A549 (cell line): ENCODE results near the gene MYOG. TPM values are rescaled to one million over a fixed set of nuclear protein-coding genes. Genes with fewer than 3 reads are reported as not detected.

ENCODE experiments used
- ATAC-seq, 2 experiments: fragments of 200-7000 bp in 1 of 2; fragments of >200 bp in 1 of 2; cut with Nextera tagmentation in 1 of 2; cut with Tn5 transposase in 1 of 2; 3 replicates each; pipeline versions ENCODE4 v1.8.0 to v1.9.1; 2018 to 2020; ENCODE audit warnings: mild to moderate bottlenecking in 1 of 2, moderate library complexity in 1 of 2
- CTCF ChIA-PET: fragments of 300-600 bp; sonication (Branson Sonifier 250); formaldehyde crosslinking; extraction: SDS; loops from one replicate; lab custom pipeline; 2021; ENCODE audit warnings: antibody characterized with exemption, inconsistent platforms; lab: Yijun Ruan, JAX
- POLR2A ChIA-PET: fragments of 350-600 bp; formaldehyde crosslinking; extraction: SDS; loops from one replicate; lab custom pipeline; 2021; ENCODE audit warnings: antibody characterized with exemption, inconsistent platforms; lab: Yijun Ruan, JAX
- DNase-seq, 2 experiments: peaks; one replicate each; pipeline versions ENCODE4 v3.0.0 to v3.0.0-alpha.2; 2011 to 2016; ENCODE audit warnings: low read depth in 1 of 2, low spot score in 1 of 2
- FAIRE-seq: peaks from 2 replicates; lab custom pipeline; 2011; peaks lifted over from hg19 to GRCh38; lab: Jason Lieb, UNC
- H3K27ac ChIP-seq, 2 experiments: fragments of >200 bp; sonication (Bioruptor Twin); formaldehyde crosslinking; 3 replicates each; pipeline ENCODE4 v1.5.1; 2016 to 2017
- H3K4me1 ChIP-seq: fragments of >200 bp; sonication (Bioruptor Twin); formaldehyde crosslinking; 3 replicates; pipeline ENCODE4 v1.6.1; 2016
- H3K4me2 ChIP-seq: fragments of >200 bp; sonication (Bioruptor Twin); formaldehyde crosslinking; 3 replicates; pipeline ENCODE4 v1.6.1; 2016
- H3K4me3 ChIP-seq: fragments of >200 bp; sonication (Bioruptor Twin); formaldehyde crosslinking; 3 replicates; pipeline ENCODE4 v1.5.1; 2016
- H3K9me3 ChIP-seq: fragments of >200 bp; sonication (Bioruptor Twin); formaldehyde crosslinking; 3 replicates; pipeline ENCODE4 v1.6.1; 2016
- BHLHE40 ChIP-seq: IDR thresholded peaks from 2 replicates; pipeline ENCODE4 v1.6.1; 2012; ENCODE audit warnings: low read depth, low read length, inconsistent platforms
- CEBPB ChIP-seq, 2 experiments: fragments of >200 bp in 1 of 2; sonication (Bioruptor Twin) in 1 of 2; formaldehyde crosslinking in 1 of 2; IDR thresholded peaks; 2 replicates each; pipeline ENCODE4 v1.6.1; 2012 to 2016
- CHD4 ChIP-seq: fragments of 200-600 bp; sonication (generic); IDR thresholded peaks from 2 replicates; pipeline ENCODE4 v1.6.1; 2016; ENCODE audit warnings: antibody characterized with exemption, mild to moderate bottlenecking, borderline replicate concordance
- EHF ChIP-seq: fragments of 250-450 bp; sonication (Bioruptor Pico); IDR thresholded peaks from 2 replicates; pipeline ENCODE4 v1.5.0; 2020; ENCODE audit warnings: mild to moderate bottlenecking
- EHMT2 ChIP-seq: fragments of 200-600 bp; sonication (generic); IDR thresholded peaks from 2 replicates; pipeline ENCODE4 v1.6.1; 2016; ENCODE audit warnings: antibody characterized with exemption, low read depth, mild to moderate bottlenecking, moderate library complexity
- EP300 ChIP-seq, 2 experiments: fragments of >200 bp; sonication (Bioruptor Twin); formaldehyde crosslinking; IDR thresholded peaks; 2 replicates in 1 of 2; 3 replicates in 1 of 2; pipeline ENCODE4 v1.6.1; 2016 to 2017
- ESRRA ChIP-seq: fragments of 150-350 bp; IDR thresholded peaks from 2 replicates; pipeline ENCODE4 v1.6.1; 2014; ENCODE audit warnings: mild to moderate bottlenecking, low read length, borderline replicate concordance
- FOSL2 ChIP-seq, 2 experiments: fragments of 450-650 bp in 1 of 2; fragments of >200 bp in 1 of 2; sonication (Bioruptor Twin) in 1 of 2; formaldehyde crosslinking; IDR thresholded peaks; 2 replicates each; pipeline versions ENCODE4 v1.5.0 to v1.6.1; 2016 to 2020; ENCODE audit warnings: mild to moderate bottlenecking in 1 of 2, moderate library complexity in 1 of 2
- GATA3 ChIP-seq: IDR thresholded peaks from 2 replicates; pipeline ENCODE4 v1.6.1; 2012; ENCODE audit warnings: borderline replicate concordance
- HOXA7 ChIP-seq: fragments of 250-450 bp; sonication (Bioruptor Pico); IDR thresholded peaks from 2 replicates; pipeline ENCODE4 v1.5.0; 2020; ENCODE audit warnings: mild to moderate bottlenecking, moderate library complexity
- JUN ChIP-seq, 2 experiments: fragments of >200 bp; sonication (Bioruptor Twin); formaldehyde crosslinking; IDR thresholded peaks; 2 replicates in 1 of 2; 3 replicates in 1 of 2; pipeline ENCODE4 v1.6.1; 2016 to 2017
- JUNB ChIP-seq: fragments of >200 bp; sonication (Bioruptor Twin); formaldehyde crosslinking; IDR thresholded peaks from 2 replicates; pipeline ENCODE4 v1.6.1; 2016
- NFE2L2 ChIP-seq: fragments of 150-350 bp; conservative IDR thresholded peaks from 2 replicates; pipeline ENCODE4 v1.6.1; 2014; ENCODE audit warnings: low read length
- PHF8 ChIP-seq: fragments of 200-600 bp; sonication (generic); IDR thresholded peaks from 2 replicates; pipeline ENCODE4 v1.6.1; 2016; ENCODE audit warnings: low read depth, mild to moderate bottlenecking, antibody characterized with exemption, moderate library complexity, borderline replicate concordance
- POLR2A ChIP-seq: IDR thresholded peaks from 2 replicates; pipeline ENCODE4 v1.6.1; 2012; ENCODE audit warnings: mild to moderate bottlenecking, low read length
- POLR2AphosphoS2 ChIP-seq: conservative IDR thresholded peaks from 2 replicates; pipeline ENCODE4 v1.6.1; 2012; ENCODE audit warnings: low read length, improper control_type of control experiment, inconsistent platforms
- RAD21 ChIP-seq, 2 experiments: fragments of >200 bp in 1 of 2; sonication (Bioruptor Twin) in 1 of 2; formaldehyde crosslinking in 1 of 2; IDR thresholded peaks in 1 of 2; conservative IDR thresholded peaks in 1 of 2; 2 replicates in 1 of 2; 3 replicates in 1 of 2; pipeline ENCODE4 v1.6.1; 2012 to 2018; ENCODE audit warnings: inconsistent platforms in 1 of 2
- RARB ChIP-seq: fragments of 250-450 bp; sonication (Bioruptor Pico); IDR thresholded peaks from 2 replicates; pipeline ENCODE4 v1.8.0; 2021; ENCODE audit warnings: mild to moderate bottlenecking, moderate library complexity
- RNF2 ChIP-seq: fragments of 200-600 bp; sonication (generic); IDR thresholded peaks from 2 replicates; pipeline ENCODE4 v1.6.1; 2016; ENCODE audit warnings: low read depth, mild to moderate bottlenecking, antibody characterized with exemption, moderate library complexity, borderline replicate concordance
- SREBF2 ChIP-seq: fragments of 450-650 bp; IDR thresholded peaks from 2 replicates; pipeline ENCODE4 v1.6.1; 2014; ENCODE audit warnings: mild to moderate bottlenecking, moderate library complexity
- TFCP2L1 ChIP-seq: fragments of 250-450 bp; sonication (Bioruptor Pico); IDR thresholded peaks from 2 replicates; pipeline ENCODE4 v1.5.0; 2021; ENCODE audit warnings: mild to moderate bottlenecking
- ZC3H11A ChIP-seq: fragments of 450-650 bp; IDR thresholded peaks from 2 replicates; pipeline ENCODE4 v1.6.1; 2014; ENCODE audit warnings: antibody characterized with exemption, mild to moderate bottlenecking
- ZFP36 ChIP-seq: fragments of 450-650 bp; IDR thresholded peaks from 2 replicates; pipeline ENCODE4 v1.6.1; 2014; ENCODE audit warnings: borderline replicate concordance; ENCODE audit not compliant: partially characterized antibody
- ZNF302 ChIP-seq: fragments of 250-450 bp; sonication (Bioruptor Pico); IDR thresholded peaks from 2 replicates; pipeline ENCODE4 v1.9.0; 2021; ENCODE audit warnings: inconsistent platforms, mild to moderate bottlenecking, moderate library complexity
- WGBS: methylation state at CpG from one replicate; pipeline ENCODE4 v1.1.6; 2017; ENCODE audit errors: missing lambda C conversion rate; 5-methylcytosine and 5-hydroxymethylcytosine counted together
- polyA plus RNA-seq, 4 experiments: library from polyadenylated mRNA; depleted of rRNA in 3 of 4; stranded (reverse); fragments of >200 nt; fragmentation: RNase III in 1 of 4; extraction: RNeasy Plus Mini Kit Qiagen cat#74134 plus additional on column Dnase treatment in 1 of 4; gene quantifications; 2 replicates in 3 of 4; 3 replicates in 1 of 4; pipeline ENCODE4 v1.2.3, GENCODE V29; 2011 to 2017
- TF ChIP-seq, protein P1 (sequence below): IDR thresholded peaks from 2 replicates; pipeline ENCODE4 v1.6.1; 2012
- TF ChIP-seq, protein P2 (sequence below): fragments of >200 bp; sonication (Bioruptor Twin); formaldehyde crosslinking; IDR thresholded peaks from 3 replicates; pipeline ENCODE4 v1.5.1; 2016
- TF ChIP-seq, protein P3 (sequence below): fragments of >200 bp; sonication (Bioruptor Twin); formaldehyde crosslinking; IDR thresholded peaks from 3 replicates; pipeline ENCODE4 v1.6.1; 2016
- TF ChIP-seq, protein P4 (sequence below): fragments of 450-650 bp; IDR thresholded peaks from 2 replicates; pipeline ENCODE4 v1.6.1; 2014; ENCODE audit warnings: antibody characterized with exemption

The MYOG gene
- polyA plus RNA-seq, 2 of the 4 experiments (the other 2 are of a cell fraction), result not detected

DNA sequence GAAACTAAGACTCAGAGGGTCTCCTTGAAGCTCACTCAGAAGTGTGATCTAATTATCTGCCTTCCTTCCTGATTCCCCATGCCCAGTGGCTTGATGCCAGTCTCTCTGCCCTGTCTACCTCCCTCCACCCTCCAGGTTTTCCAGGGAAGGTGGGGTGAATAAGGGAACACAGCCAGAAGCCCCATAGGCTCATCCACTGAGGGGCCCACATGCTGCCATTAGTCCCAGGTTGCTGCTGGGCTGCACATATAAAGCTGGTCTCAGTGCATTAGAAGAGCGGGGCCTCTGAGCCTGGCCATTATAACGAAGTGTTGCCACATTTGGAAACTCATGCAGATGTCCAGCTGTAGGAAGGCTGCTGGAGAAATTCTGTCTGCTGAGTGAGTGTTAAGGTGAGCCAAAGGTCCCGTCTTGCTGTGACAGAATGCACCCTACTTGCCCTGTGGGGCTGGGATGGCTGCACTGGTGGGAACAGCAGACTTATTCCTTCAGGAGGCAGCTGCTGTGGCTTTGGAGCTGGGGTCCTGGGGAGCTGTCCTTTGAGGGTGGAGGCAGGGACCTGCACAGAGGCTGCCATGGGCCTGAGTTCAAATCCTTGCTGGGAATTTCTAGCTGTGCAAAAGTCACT is 44.7 kb upstream of the MYOG start:
- CTCF ChIA-PET, result interaction anchor here (0.5 to 9.0 kb wide), 10 partner anchors 8 to 530 kb away, joined by 3 to 91 read pairs (median 5); no protein-coding TSS in a partner anchor
- Histone ChIP-seq H3K27ac (no peak overlapping the region), H3K4me1 (peaks cover 31% of the 10 kb centered on the region; the same call in 2 of the 3 replicates), H3K9me3 (no peaks in the 10 kb centered on the region), H3K4me2 (no peak overlapping the region), H3K4me3 (no peak overlapping the region)
- DNase-seq, result no peak
- 88% methylated on average over 3 of the region's 3 CpGs for WGBS
- POLR2A ChIA-PET, result no interaction called here
- ATAC-seq, result no peak
- FAIRE-seq, result no peak
- TF ChIP-seq CHD4, result no peak
- TF ChIP-seq TFCP2L1, result no peak
- TF ChIP-seq CEBPB (IDR thresholded peaks at IDR 0.05), result no peak
- TF ChIP-seq, protein P1, sequence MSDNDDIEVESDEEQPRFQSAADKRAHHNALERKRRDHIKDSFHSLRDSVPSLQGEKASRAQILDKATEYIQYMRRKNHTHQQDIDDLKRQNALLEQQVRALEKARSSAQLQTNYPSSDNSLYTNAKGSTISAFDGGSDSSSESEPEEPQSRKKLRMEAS, result no peak

DNA sequence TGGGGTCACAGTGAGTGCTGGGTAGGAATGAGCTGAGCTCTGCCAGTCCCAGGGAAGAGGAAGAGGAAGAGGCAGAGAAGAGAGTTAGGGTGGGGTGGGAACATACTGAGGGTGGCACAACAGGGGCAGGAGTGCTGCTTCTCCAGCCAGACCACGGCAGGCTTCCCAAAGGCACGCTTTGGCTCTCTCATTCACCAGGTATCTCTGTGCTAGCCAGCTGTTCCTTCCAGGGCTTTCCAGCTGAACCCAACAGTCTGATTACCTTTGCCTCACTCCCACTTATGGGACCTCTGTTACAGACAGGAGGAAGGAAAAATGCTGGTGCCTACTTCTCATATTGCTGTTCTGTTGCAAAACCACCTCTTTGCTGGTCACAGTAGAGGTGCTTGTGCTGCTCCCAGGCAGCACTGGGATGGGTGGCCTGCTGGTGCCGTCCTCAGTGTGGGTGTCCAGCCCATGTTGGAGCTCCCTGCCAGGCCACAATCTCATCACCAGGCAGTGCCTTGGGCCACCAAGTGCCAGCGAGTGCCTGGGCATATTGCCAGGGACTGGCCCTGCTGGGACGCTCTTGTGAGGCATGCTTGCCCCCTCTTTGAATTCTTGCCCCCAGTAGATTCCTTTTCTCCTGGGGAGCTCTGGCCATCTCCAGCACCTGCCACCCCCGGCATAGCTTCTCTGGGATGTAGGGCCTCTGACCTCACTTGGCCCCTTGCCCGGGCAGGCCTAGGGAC is 43.9 kb upstream of the MYOG start:
- POLR2A ChIA-PET, result no interaction called here
- H3K4me1 ChIP-seq, result peaks cover 26% of the 10 kb centered on the region; the same call in 1 of the 3 replicates
- no peak for DNase-seq

DNA sequence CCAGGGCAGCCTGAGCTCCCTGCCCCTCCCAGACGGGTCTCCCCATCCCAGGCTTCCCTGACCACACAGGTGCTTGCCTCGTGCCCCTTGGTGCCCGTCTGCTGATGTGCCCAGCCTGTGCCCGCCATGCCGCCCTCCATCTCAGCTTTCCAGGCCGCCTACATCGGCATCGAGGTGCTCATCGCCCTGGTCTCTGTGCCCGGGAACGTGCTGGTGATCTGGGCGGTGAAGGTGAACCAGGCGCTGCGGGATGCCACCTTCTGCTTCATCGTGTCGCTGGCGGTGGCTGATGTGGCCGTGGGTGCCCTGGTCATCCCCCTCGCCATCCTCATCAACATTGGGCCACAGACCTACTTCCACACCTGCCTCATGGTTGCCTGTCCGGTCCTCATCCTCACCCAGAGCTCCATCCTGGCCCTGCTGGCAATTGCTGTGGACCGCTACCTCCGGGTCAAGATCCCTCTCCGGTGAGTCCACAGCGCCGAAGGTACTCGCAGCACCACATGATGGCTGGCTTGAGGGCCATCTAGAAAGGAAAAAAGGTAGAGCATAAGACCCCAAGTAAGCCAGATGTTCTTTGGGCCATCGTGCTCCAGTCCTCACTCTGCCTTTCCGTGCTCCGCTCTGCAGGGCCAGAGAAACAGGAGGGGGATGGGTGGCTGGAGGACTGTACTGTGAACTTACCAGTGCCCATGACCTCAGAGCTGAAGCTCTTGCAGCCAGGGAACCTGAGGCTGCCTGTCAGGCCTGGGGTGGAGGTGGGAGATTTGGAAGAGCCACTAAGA is 43.1 kb upstream of the MYOG start:
- FAIRE-seq, result no peak
- 93% methylated on average over 24 of the region's 29 CpGs for WGBS
- DNase-seq, result no peak
- ATAC-seq, result no peak
- Histone ChIP-seq H3K9me3 (no peaks in the 10 kb centered on the region), H3K27ac (peak overlapping the region in 1 of 2 experiments; percentile 67; a peak in 1 of 6 replicates), H3K4me1 (peaks cover 26% of the 10 kb centered on the region; the same call in 1 of the 3 replicates), H3K4me3 (no peak overlapping the region), H3K4me2 (peak overlapping the region; percentile 92)
- TF ChIP-seq JUNB (no peak), GATA3 (no peak), JUN (IDR thresholded peaks at IDR 0.05) (no peak), ZNF302 (no peak), RAD21 (conservative IDR thresholded peaks at IDR 0.05 in 1 of 2, IDR thresholded peaks at IDR 0.05 in 1 of 2) (no peak), NFE2L2 (no peak), BHLHE40 (no peak), SREBF2 (no peak), HOXA7 (no peak), PHF8 (no peak), RNF2 (no peak), RARB (CRISPR knock-in tag) (no peak), ZC3H11A (no peak), TFCP2L1 (no peak), ZFP36 (no peak), EP300 (IDR thresholded peaks at IDR 0.05) (no peak), EHF (CRISPR knock-in tag) (no peak), ESRRA (no peak)
- TF ChIP-seq, protein P2, sequence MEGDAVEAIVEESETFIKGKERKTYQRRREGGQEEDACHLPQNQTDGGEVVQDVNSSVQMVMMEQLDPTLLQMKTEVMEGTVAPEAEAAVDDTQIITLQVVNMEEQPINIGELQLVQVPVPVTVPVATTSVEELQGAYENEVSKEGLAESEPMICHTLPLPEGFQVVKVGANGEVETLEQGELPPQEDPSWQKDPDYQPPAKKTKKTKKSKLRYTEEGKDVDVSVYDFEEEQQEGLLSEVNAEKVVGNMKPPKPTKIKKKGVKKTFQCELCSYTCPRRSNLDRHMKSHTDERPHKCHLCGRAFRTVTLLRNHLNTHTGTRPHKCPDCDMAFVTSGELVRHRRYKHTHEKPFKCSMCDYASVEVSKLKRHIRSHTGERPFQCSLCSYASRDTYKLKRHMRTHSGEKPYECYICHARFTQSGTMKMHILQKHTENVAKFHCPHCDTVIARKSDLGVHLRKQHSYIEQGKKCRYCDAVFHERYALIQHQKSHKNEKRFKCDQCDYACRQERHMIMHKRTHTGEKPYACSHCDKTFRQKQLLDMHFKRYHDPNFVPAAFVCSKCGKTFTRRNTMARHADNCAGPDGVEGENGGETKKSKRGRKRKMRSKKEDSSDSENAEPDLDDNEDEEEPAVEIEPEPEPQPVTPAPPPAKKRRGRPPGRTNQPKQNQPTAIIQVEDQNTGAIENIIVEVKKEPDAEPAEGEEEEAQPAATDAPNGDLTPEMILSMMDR, result no peak
- ChIA-PET POLR2A (no interaction called here), CTCF (interaction anchor here (0.8 to 9.0 kb wide), 20 partner anchors 10 to 445 kb away, joined by 3 to 91 read pairs (median 6); no protein-coding TSS in a partner anchor)

More for the DNA sequence above, 43.9 kb upstream of the MYOG start:
- WGBS, result 52% methylated on average over 7 of the region's 7 CpGs
- Histone ChIP-seq H3K9me3 (no peaks in the 10 kb centered on the region), H3K27ac (no peak overlapping the region), H3K4me2 (no peak overlapping the region), H3K4me3 (no peak overlapping the region)
- FAIRE-seq (no peak), ATAC-seq (no peak)
- CTCF ChIA-PET, result interaction anchor here (0.8 to 9.0 kb wide), 10 partner anchors 9 to 446 kb away, joined by 3 to 91 read pairs (median 5); no protein-coding TSS in a partner anchor
- no peak for TF ChIP-seq POLR2AphosphoS2
- TF ChIP-seq POLR2A, result no peak
- no peak for TF ChIP-seq JUNB
- TF ChIP-seq TFCP2L1, result no peak
- no peak for TF ChIP-seq EHMT2
- no peak for TF ChIP-seq BHLHE40
- TF ChIP-seq FOSL2 (IDR thresholded peaks at IDR 0.05), result no peak
- no peak for TF ChIP-seq FOSL2 (CRISPR knock-in tag; IDR thresholded peaks at IDR 0.05)
- TF ChIP-seq CHD4, result no peak
- TF ChIP-seq, protein P3, sequence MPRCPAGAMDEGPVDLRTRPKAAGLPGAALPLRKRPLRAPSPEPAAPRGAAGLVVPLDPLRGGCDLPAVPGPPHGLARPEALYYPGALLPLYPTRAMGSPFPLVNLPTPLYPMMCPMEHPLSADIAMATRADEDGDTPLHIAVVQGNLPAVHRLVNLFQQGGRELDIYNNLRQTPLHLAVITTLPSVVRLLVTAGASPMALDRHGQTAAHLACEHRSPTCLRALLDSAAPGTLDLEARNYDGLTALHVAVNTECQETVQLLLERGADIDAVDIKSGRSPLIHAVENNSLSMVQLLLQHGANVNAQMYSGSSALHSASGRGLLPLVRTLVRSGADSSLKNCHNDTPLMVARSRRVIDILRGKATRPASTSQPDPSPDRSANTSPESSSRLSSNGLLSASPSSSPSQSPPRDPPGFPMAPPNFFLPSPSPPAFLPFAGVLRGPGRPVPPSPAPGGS, result no peak
- TF ChIP-seq, protein P4, sequence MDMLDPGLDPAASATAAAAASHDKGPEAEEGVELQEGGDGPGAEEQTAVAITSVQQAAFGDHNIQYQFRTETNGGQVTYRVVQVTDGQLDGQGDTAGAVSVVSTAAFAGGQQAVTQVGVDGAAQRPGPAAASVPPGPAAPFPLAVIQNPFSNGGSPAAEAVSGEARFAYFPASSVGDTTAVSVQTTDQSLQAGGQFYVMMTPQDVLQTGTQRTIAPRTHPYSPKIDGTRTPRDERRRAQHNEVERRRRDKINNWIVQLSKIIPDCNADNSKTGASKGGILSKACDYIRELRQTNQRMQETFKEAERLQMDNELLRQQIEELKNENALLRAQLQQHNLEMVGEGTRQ, result no peak
- TF ChIP-seq RAD21 (conservative IDR thresholded peaks at IDR 0.05 in 1 of 2, IDR thresholded peaks at IDR 0.05 in 1 of 2), result no peak
